ENCODE measurements around the gene INA. TPM values are rescaled to one million over a fixed set of nuclear protein-coding genes. Genes with fewer than 3 reads are reported as not detected.

The INA gene
- total and polyA plus RNA-seq, 2 experiments from 2014 or later: 10.0 to 25.1 TPM

GRCh38 chr10:103273041-103273441 lies 3.9 kb upstream of the INA start:
- Histone ChIP-seq H3F3A (replicated peaks; ENCODE audit: low read depth) (peaks cover 9% of the 10 kb centered on the region; the same call in 1 of the 2 replicates), H3K27ac (ENCODE audit: low read depth) (no peak overlapping the region), H2AFZ (no peak overlapping the region), H4K20me1 (replicated peaks; ENCODE audit: insufficient read depth) (peaks cover 1% of the 10 kb centered on the region; the same call in 1 of the 2 replicates), H3K27me3 (ENCODE audit: insufficient read depth) (peaks cover 32% of the 10 kb centered on the region), H3K9me2 (ENCODE audit: insufficient read depth) (no peaks in the 10 kb centered on the region), H3K4me3 (no peak overlapping the region), H3K4me1 (ENCODE audit: insufficient read depth) (peaks cover 6% of the 10 kb centered on the region), H3K36me3 (ENCODE audit: insufficient read depth) (no peaks in the 10 kb centered on the region), H3K79me2 (replicated peaks; ENCODE audit: insufficient read depth) (no peaks in the 10 kb centered on the region), H3K4me2 (no peak overlapping the region)
- H3K9me3 Mint-ChIP-seq: no peaks in the 10 kb centered on the region
- peaks cover 31% of the 10 kb centered on the region for H3K27me3 Mint-ChIP-seq (ENCODE audit: insufficient read depth, low read depth, poor library complexity)
- no peak overlapping the region for H3K27ac Mint-ChIP-seq
- peaks cover 4% of the 10 kb centered on the region; the same call in 2 of the 3 replicates for H3K4me1 Mint-ChIP-seq
- DNase-seq (ENCODE audit: low spot score): no peak
- H3K4me3 Mint-ChIP-seq: no peak overlapping the region
- ATAC-seq: no peak
- H3K36me3 Mint-ChIP-seq (ENCODE audit: low read depth): no peaks in the 10 kb centered on the region
- TF ChIP-seq NANOG (IDR thresholded peaks at IDR 0.05; ENCODE audit: borderline replicate concordance) (no peak), CTCF (conservative IDR thresholded peaks at IDR 0.05; ENCODE audit: low read depth in 2 of 2) (no peak)

GRCh38 chr10:103276251-103276895 lies 565 bp upstream of the INA start:
- Histone ChIP-seq H3K4me3 (peak overlapping the region; percentile 85), H3K79me2 (replicated peaks; ENCODE audit: insufficient read depth) (no peaks in the 10 kb centered on the region), H3K36me3 (ENCODE audit: insufficient read depth) (no peaks in the 10 kb centered on the region), H3K4me1 (ENCODE audit: insufficient read depth) (peaks cover 23% of the 10 kb centered on the region), H2AFZ (peak overlapping the region; percentile 99), H3K27me3 (ENCODE audit: insufficient read depth) (peaks cover 64% of the 10 kb centered on the region), H3K4me2 (peak overlapping the region; percentile 99), H3K27ac (ENCODE audit: low read depth) (no peak overlapping the region), H4K20me1 (replicated peaks; ENCODE audit: insufficient read depth) (peaks cover 19% of the 10 kb centered on the region), H3K9me2 (ENCODE audit: insufficient read depth) (no peaks in the 10 kb centered on the region), H3F3A (replicated peaks; ENCODE audit: low read depth) (peaks cover 27% of the 10 kb centered on the region)
- H3K4me1 Mint-ChIP-seq: peaks cover 18% of the 10 kb centered on the region
- no peak; the same call in 1 of the 3 replicates for ATAC-seq
- peak overlapping the region; percentile 62 for H3K4me3 Mint-ChIP-seq
- H3K27me3 Mint-ChIP-seq (ENCODE audit: insufficient read depth, low read depth, poor library complexity): peaks cover 51% of the 10 kb centered on the region
- H3K36me3 Mint-ChIP-seq (ENCODE audit: low read depth): no peaks in the 10 kb centered on the region; the same call in 2 of the 3 replicates
- TF ChIP-seq ZNF331 (CRISPR knock-in tag; IDR thresholded peaks at IDR 0.05; ENCODE audit: low read depth) (no peak), EZH2phosphoT487 (IDR thresholded peaks at IDR 0.05; ENCODE audit: unreplicated experiment) (no peak), POLR2AphosphoS5 (IDR thresholded peaks at IDR 0.05; ENCODE audit: low read depth) (no peak), ZNF462 (CRISPR knock-in tag; IDR thresholded peaks at IDR 0.05) (no peak), NANOG (IDR thresholded peaks at IDR 0.05; ENCODE audit: borderline replicate concordance) (no peak), JUNB (IDR thresholded peaks at IDR 0.05; ENCODE audit: unreplicated experiment) (no peak), EZH2 (IDR thresholded peaks at IDR 0.05; ENCODE audit: low read depth, unreplicated experiment) (no peak), CTCF (conservative IDR thresholded peaks at IDR 0.05; ENCODE audit: low read depth in 2 of 2) (no peak), STAT1 (IDR thresholded peaks at IDR 0.05; ENCODE audit: unreplicated experiment) (no peak)
- peak; percentile 30 for DNase-seq (ENCODE audit: low spot score)
- no peaks in the 10 kb centered on the region; the same call in 2 of the 3 replicates for H3K9me3 Mint-ChIP-seq
- no peak overlapping the region for H3K27ac Mint-ChIP-seq
